Gastroesophageal sphincter (tissue), 3 donors: ENCODE measurements around the gene MAGEF1.

Source experiments
- EP300 ChIP-seq: sonication (generic); formaldehyde crosslinking; IDR thresholded peaks from one replicate; pipeline ENCODE4 v1.6.1; 2017; ENCODE audit warnings: antibody characterized with exemption, mild to moderate bottlenecking
- POLR2A ChIP-seq, 2 donors: fragments of 450-650 bp; IDR thresholded peaks; one replicate each; pipeline ENCODE4 v1.6.1; 2017; ENCODE audit warnings: antibody characterized with exemption in 2 of 2, mild to moderate bottlenecking in 2 of 2, moderate library complexity in 1 of 2
- POLR2AphosphoS5 ChIP-seq: sonication (generic); formaldehyde crosslinking; IDR thresholded peaks from one replicate; pipeline ENCODE4 v1.6.1; 2017; ENCODE audit warnings: antibody characterized with exemption
- TF ChIP-seq, protein P1 (sequence below), 4 experiments: fragments of 200-600 bp in 2 of 4; fragments of 450-650 bp in 2 of 4; sonication (generic) in 1 of 4; IDR thresholded peaks; one replicate each; pipeline ENCODE4 v1.5.1; 2017 to 2019; ENCODE audit warnings: antibody characterized with exemption in 4 of 4, mild to moderate bottlenecking in 2 of 4, moderate library complexity in 2 of 4

DNA sequence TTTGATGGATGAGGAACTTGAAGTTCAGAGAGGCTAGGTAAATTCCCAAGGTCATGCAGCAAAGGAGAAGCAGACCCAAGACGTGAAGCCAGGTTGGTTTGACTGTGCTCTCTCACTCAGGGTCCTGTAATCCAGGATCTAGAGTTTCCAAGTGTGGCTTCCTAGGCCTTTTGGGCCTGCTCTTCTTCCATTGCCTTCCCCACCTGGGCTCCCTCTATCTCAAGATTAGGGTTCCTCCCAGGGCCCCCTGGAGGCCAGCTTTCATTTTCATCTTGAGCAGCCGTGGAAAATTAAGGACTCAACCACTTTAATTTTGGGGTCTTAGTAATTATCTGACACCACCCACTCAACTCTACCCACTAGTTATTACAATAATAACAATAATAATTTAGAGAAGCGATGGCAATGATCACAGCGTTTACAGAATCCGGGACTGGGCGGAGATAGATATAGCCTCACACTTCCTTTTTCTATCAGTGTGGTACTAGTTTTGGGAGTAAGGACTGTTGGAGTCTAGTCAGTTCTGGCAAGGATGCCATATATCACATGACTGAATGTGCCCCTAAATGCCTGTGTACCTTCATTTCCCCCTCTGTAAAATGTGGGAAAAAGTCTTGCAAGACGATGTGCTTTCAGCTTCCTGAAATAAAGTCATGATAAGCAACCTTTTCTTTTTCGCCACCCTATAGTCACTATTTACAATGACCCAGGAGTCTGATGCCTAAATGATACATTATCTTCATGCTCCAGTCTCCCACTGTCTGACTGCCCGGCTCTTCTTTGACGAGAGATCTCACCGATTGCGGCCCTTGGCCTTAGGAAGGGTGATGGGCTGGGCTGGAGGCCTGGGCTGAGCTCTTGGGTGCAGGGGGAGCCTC is 30.2 kb upstream of the MAGEF1 start:
- TF ChIP-seq, protein P1, sequence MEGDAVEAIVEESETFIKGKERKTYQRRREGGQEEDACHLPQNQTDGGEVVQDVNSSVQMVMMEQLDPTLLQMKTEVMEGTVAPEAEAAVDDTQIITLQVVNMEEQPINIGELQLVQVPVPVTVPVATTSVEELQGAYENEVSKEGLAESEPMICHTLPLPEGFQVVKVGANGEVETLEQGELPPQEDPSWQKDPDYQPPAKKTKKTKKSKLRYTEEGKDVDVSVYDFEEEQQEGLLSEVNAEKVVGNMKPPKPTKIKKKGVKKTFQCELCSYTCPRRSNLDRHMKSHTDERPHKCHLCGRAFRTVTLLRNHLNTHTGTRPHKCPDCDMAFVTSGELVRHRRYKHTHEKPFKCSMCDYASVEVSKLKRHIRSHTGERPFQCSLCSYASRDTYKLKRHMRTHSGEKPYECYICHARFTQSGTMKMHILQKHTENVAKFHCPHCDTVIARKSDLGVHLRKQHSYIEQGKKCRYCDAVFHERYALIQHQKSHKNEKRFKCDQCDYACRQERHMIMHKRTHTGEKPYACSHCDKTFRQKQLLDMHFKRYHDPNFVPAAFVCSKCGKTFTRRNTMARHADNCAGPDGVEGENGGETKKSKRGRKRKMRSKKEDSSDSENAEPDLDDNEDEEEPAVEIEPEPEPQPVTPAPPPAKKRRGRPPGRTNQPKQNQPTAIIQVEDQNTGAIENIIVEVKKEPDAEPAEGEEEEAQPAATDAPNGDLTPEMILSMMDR (IDR thresholded peaks at IDR 0.05), result no peak
- TF ChIP-seq POLR2A (IDR thresholded peaks at IDR 0.05) (no peak), EP300 (no peak), POLR2AphosphoS5 (no peak)
